HS-27A (cell line): ENCODE data around the gene ABCG4.
"Not testable (repeated sequence)": the region's sequence is repeated elsewhere in the genome, so short reads cannot be mapped to it uniquely, and the experiment has no call there.

ENCODE experiments used
- DNase-seq: peaks from one replicate; pipeline ENCODE4 v3.0.0-alpha.2; 2012; ENCODE audit warnings: low read depth, missing footprints

The ABCG4 gene

GRCh38 chr11:119149018-119149785 lies at the start of gene ABCG4:
Gene ABCG4 (plus strand): TSS chr11:119149052. CDS start chr11:119149966, 914 bp downstream.
- DNase-seq = no peak

DNA sequence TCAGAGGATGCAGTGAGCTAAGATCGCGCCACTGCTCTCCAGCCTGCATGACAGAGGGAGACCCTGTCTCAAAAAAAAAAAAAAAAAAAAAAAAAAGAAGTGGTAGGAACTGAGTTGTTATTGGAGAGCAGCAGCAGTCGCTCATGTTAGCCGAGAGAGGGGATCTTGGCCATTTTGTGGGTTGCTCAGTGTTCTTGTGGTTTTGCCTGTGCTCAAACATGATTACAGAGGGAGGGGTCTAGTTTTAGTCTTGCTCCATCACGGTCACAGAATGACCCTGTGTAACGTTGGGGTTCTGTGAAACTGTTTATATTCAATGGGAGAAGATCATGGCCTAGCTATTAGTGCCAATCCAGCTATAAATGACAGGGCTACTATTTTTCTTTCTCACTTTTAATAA lies 49.1 kb upstream of the ABCG4 start:
- no peak for DNase-seq

DNA sequence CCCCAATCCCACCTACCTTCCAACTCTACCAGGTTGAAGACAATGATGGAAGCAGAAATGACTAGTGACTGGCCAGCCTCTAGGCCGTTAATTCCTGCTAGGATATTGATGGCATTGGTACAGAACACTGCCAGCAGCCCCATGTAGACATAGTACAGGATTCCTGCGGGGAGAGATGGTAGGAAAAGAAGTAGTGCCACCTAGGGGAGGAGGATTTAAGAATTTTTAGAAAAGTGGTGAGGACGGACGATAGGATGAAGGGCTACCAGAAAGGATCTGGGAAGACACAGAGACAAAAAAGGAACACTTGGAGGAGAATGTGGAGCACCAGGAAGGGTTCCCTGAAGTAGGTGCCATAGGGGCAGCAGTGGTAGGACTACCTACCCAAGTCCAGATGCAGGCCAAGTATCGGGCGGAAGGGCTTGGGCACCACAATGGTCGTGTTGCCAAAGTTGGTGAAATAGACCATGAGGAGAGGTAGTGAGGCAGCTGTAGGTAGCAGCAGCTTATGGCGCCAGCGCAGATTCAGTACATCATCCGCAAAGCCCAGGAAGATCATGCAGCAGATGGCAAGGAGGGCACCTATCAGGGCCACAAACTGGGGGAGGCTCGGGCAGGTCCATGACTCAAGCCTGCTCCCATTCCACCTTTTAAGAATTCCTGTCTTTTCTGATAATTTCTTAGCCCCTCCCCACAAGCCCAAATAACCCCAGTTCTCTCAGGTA lies 48.4 kb upstream of the ABCG4 start:
- DNase-seq = no peak

DNA sequence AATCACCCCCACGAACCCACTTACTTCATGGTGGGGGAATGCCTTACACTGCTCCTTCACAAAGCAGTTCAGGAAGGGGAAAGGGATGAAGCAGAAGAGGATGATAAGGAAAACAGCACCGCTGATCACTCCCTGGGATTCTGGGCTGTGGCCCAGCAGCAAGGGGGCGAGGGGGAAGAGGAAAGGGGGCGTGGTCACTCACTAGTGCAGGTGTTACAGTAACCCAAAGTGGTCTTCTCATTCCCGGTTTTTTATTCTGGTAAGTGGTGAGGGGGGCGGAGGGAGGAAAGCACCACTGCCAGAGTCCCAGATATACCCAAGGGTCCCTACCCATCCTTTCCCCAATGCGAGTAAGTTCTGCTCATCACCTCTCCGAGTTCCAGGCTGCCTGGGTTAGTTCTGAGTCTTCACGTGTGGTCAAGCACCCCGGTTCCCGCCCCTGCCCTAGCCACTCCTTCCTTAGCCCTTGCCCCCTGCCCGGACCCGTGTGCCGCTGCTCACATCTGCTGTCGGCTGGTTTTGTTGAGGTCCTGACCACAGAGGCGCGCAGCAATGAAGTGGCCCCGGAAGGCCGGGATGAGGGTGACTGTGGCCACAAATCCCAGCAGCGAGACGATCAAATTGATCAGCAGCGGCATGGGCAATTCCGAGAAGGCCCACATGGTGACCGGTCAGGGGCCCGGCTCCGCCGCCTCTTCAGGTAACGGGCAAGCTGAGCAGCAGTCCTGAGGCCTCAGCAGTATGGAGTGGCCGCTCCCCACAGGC lies 47.7 kb upstream of the ABCG4 start:
- DNase-seq = no peak

- peak; percentile 84 for DNase-seq
These were observed 47.0 kb upstream of the ABCG4 start, which contains the start of gene DPAGT1 for GRCh38 chr11:119101759-119102423. Gene DPAGT1 (minus strand): TSS chr11:119101853. CDS start chr11:119101655, 198 bp downstream.

DNA sequence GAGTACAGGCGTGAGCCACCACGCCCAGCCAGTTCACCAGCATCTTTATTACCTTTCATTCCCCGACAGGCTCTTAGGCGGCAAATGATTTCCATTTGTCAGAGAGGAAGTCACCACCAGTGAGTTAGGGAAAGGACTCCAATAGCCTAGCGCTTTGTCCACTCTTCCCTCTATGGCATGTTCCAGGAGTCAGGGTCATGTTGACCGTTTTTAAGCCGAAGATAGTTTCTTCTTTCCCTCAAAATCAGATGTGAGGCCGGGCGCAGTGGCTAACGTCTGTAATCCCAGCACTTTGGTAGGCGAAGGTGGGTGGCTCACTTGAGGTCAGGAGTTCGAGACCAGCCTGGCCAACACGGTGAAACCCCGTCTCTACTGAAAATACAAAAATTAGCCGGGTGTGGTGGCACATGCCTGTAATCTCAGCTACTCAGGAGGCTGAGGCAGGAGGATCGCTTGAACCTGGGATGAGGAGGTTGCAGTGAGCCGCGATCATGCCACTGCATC lies 45.6 kb upstream of the ABCG4 start:
- DNase-seq = not testable (repeated sequence)

DNA sequence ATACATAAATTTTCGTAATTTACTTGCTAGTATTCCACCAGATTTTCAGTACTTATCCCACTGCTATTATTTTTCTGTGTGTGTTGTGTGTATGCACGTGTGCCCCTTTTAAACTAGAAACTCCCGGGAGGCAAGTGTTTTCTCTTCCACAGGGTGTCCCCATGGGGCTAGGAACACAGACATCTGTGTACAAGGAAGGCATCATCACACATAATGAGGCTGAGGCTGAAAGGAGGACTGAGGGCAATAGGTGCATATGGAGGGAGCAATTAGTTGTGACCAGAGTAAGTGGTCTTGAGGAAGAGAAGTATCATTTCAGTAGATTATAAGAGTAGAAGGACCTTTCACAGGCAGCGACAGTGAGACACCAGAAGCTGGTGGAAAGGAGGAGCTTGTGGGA lies 45.1 kb upstream of the ABCG4 start:
- DNase-seq = no peak

DNA sequence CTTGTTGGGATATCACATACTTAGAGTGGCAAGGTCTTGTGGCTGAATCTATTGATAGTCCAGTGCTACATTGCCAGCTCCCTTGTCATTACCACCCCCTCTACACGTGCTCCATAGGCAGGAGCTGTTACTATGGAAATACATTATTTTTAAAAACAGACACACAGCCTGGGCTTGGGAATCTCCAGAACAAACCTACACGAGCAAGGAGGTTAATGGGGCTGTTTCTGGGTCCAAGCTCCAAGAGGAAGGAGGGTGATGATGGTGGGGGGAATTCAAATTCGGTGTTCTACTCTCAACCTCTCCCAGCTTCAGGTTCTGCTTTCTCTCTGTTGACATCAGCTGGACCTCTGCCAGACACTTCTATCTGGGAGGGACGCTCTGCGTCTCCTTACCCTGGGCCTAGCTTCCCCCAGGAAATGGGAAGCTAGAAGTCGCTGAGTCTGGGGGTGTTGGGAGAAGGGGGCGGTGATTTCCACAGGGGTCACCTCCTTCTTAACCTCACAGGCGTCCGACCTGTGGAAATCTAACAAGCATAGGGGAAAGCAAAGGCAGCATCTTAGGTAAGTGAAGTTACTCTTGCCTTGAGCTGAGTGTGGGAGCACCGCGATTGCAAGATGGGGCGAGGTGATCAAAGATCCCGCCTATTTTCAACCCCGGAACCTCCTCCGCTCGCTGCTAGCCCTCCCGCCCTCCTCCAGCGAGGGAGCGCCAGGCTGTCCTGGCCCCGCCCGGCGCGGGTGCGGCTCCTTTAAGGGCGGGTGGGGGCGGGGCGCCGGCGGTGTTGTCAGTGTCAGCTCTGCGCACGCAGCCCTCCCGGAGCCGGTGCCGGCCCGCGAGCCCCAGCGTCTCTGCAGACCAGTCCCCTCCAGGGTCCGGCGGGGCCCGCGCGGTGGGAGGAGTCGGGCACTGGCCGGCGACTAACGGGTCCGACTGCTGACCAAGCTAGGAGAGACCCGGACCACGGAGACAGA lies 42.0 kb upstream of the ABCG4 start, which contains the start of gene C2CD2L:
C2CD2L (plus strand) TSS at position 781 of the 974 bp plus-strand sequence. CDS start 398 bp downstream, outside the sequence.
- no peak for DNase-seq

GRCh38 chr11:119107538-119108145 lies 41.2 kb upstream of the ABCG4 start:
- no peak for DNase-seq

GRCh38 chr11:119108146-119108856 lies 40.6 kb upstream of the ABCG4 start:
- DNase-seq = no peak

- no peak for DNase-seq
These were observed 40.0 kb upstream of the ABCG4 start for GRCh38 chr11:119108857-119109221.

- DNase-seq = no peak
These were observed 39.0 kb upstream of the ABCG4 start for GRCh38 chr11:119109843-119110242.

- no peak for DNase-seq
These were observed 38.4 kb upstream of the ABCG4 start for GRCh38 chr11:119110439-119110838.

- no peak for DNase-seq
These were observed 37.4 kb upstream of the ABCG4 start for GRCh38 chr11:119111361-119111925.

DNA sequence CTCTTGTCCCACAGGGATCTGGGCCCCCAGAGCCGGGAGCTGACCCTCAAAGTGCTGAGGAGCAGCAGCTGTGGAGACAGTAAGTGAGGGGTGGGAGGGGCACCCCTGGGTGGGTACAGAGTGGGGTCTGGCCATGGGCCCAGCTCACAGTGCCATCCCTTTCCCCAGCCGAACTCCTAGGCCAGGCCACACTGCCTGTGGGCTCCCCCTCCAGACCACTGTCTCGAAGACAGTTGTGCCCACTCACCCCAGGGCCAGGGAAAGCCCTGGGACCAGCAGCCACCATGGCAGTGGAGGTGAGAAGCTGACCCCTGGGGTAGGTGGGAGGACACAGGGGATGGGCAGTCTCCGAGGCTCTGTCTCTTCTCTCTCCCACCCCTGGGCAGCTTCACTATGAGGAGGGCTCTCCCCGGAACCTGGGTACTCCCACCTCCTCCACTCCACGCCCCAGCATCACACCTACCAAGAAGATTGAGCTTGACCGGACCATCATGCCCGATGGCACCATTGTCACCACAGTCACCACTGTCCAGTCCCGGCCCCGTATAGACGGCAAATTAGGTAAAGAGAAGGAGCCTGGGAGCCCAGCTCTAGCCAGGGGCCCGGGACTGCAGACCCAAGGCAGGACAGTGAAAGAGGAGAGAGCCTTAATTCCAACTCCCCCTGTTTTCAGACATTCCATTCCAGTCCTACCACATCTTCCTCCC lies 36.4 kb upstream of the ABCG4 start:
- no peak for DNase-seq

DNA sequence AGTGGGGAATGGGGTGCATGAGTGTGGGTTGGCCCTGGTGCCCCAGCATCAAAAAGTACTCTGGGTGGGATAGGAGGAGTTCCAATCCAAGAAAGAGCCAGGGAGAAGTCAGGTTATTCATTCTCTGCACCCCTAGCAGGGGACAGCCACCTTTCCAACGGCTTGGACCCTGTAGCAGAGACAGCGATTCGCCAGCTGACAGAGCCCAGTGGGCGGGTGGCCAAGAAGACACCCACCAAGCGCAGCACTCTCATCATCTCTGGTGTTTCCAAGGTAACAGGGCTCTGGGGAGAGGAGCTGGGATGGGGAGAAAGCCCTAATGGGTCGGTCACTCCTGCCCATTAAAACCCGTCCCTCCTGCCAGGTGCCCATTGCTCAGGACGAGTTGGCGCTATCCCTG lies 35.1 kb upstream of the ABCG4 start:
- DNase-seq = no peak

DNA sequence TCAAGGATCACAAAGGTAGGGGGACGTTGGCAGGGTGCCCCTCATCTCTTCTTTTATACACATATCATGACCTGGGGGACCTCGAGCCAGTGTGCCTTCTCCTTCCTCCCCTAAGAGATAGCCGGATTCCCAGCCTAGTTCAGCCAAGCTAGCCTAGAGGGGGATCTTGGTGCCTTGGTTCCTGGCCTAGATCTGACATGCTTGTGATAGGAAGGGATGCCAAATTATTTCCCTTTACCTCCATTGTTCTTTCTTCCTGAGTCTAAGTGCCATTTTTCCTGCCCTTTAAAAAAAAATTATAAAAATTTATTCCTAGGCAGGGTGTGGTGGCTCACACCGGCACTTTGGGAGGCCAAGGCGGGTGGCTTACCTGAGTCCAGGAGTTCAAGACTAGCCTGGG lies 34.5 kb upstream of the ABCG4 start:
- DNase-seq = no peak

DNA sequence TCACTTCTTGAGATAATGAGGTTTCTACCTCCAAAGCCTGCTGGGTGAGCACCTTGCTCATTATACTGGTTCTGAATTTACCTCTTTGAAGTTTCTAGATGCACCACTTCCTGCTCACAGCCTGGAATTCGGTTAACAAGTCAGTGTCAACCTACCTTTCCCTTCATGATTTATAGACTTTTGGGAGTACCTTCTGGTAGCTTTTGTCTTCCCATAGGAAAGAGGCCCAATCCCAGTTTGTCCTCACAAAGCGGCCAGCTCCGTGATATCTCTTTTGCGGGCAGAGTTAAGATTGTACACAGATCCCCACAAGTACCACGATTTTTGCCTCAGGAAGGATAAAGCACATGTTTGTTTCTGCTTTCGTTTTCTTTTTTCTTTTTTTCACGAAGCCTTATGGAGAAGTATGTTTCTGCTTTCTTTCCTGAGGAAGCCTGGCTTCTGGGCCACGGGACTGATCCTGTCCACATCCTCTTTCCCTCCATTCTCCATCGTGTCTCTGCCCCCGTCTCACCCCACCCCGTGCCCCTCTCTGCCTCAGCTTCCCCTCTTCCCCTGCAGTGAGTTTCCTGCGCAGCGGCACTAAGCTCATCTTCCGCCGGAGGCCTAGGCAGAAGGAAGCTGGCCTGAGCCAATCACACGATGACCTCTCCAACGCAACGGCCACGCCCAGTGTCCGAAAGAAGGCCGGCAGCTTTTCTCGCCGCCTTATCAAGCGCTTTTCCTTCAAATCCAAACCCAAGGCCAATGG lies 33.2 kb upstream of the ABCG4 start:
- no peak for DNase-seq
